GM18505 (cell line): Measurements from ENCODE around the gene SCYGR4.
"Not testable (repeated sequence)": the region's sequence is repeated elsewhere in the genome, so short reads cannot be mapped to it uniquely, and the experiment has no call there.

Experiments
- ATAC-seq: cut with Tn5 transposase; IDR thresholded peaks from one replicate; pipeline ENCODE4 v1.9.1; 2021; ENCODE audit not compliant: unreplicated experiment
- POLR2A ChIP-seq: IDR thresholded peaks from 4 replicates; pipeline ENCODE4 v1.6.1; 2011; ENCODE audit warnings: borderline replicate concordance; ENCODE audit not compliant: insufficient read depth, insufficient read length; ENCODE audit errors: extremely low read depth

Gene SCYGR4

GRCh38 chr2:227617316-227618230, at the start of gene SCYGR4:
Gene SCYGR4, plus strand, starts transcription at chr2:227617498. Its CDS starts 0 bp downstream, at chr2:227617498.
- ATAC-seq: no peak
- TF ChIP-seq POLR2A: no peak

GRCh38 chr2:227568852-227569169, 48.5 kb upstream of the SCYGR4 start:
- TF ChIP-seq POLR2A: no peak
- no peak for ATAC-seq

- ATAC-seq: no peak
- TF ChIP-seq POLR2A: no peak
Measured at GRCh38 chr2:227570615-227571014, 46.7 kb upstream of the SCYGR4 start.

- TF ChIP-seq POLR2A: no peak
- ATAC-seq: no peak
Measured at GRCh38 chr2:227576110-227576509, 41.2 kb upstream of the SCYGR4 start.

- TF ChIP-seq POLR2A: no peak
- no peak for ATAC-seq
Measured at GRCh38 chr2:227576812-227577211, 40.5 kb upstream of the SCYGR4 start.

- no peak for ATAC-seq
- TF ChIP-seq POLR2A: no peak
Measured at GRCh38 chr2:227577555-227577954, 39.7 kb upstream of the SCYGR4 start.

GRCh38 chr2:227578642-227579041, 38.7 kb upstream of the SCYGR4 start:
- no peak for ATAC-seq

DNA sequence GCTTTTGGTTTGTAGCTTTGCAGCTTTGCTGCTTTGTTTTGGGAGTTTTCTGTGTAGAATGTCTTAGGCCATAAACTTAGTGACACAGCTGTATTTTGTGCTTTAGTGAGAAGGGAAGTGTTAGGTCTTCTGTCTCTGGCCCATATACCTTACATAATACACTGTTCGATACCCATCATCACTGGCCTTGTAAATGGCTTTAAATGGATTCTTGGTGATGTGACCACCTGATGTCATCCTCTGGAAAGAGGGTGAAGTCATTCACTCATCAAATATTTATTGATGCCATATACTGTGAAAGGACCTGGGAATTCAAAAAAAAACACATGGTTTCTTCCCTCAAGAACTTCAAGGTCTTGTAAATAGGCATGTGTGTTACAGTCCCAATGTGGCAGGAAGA, 37.5 kb upstream of the SCYGR4 start:
- no peak for TF ChIP-seq POLR2A
- ATAC-seq: no peak

More at GRCh38 chr2:227578642-227579041, 38.7 kb upstream of the SCYGR4 start:
- TF ChIP-seq POLR2A: no peak

DNA sequence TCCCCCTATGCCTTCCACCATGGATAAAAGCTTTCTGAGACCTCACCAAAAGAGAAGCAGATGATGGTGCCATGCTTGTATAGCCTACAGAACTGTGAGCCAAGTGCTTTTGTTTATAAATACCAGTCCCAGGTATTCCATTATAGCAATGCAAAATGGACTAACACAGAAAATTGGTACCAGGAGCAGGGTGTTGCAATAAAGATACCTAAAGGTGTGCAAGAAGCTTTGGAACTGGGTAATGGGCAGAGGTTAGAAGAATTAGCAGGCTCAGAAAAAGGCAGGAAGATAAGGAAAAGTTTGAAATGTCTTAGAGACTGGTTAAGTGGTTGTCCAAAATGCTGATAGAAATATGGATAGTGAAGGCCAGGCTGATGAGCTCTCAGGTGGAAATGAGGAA, 34.9 kb upstream of the SCYGR4 start:
- TF ChIP-seq POLR2A: no peak
- no peak for ATAC-seq

DNA sequence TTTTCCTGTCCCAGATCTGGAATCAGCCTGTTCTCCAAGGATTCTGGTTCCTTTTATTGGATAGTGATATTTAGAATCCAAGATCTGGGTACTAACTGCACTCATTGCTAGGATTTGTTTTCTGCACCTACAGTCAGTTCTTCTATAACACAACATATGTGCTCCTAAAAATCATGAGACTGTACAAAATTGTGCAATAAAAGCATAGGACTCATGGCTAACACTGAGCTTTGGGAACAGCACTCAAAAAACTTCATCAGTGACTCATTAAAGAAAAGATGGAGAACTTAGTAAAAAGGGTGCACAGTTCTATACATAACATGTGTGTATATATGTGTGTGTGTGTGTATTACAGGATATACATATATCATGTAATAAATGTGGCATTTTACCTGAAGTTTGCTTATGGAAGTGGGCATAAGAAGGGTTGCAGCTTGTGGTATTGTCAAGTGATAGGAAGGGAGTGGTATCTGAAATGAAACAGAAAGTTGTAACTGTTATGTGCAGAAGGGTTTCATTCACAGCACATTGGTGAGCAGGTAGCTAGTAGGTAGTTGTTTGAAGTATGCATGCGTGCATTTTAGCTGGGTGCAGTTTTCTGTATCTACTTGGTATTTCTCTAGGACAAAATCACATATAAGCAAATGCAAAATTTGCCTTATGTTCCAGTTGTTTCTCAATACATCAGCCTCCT, 24.5 kb upstream of the SCYGR4 start:
- no peak for TF ChIP-seq POLR2A
- ATAC-seq: peak; percentile 83

GRCh38 chr2:227595797-227596196, 21.5 kb upstream of the SCYGR4 start:
- no peak for TF ChIP-seq POLR2A
- ATAC-seq: no peak

- ATAC-seq: no peak
- TF ChIP-seq POLR2A: no peak
Measured at GRCh38 chr2:227597036-227597435, 20.3 kb upstream of the SCYGR4 start.

GRCh38 chr2:227597998-227598397, 19.3 kb upstream of the SCYGR4 start:
- no peak for TF ChIP-seq POLR2A
- no peak for ATAC-seq

- ATAC-seq: not testable (repeated sequence)
Measured at GRCh38 chr2:227598835-227599503, 18.3 kb upstream of the SCYGR4 start, which contains the start of gene SCYGR2. Gene SCYGR2, plus strand, starts transcription at chr2:227598893. Its CDS starts 0 bp downstream, at chr2:227598893.

DNA sequence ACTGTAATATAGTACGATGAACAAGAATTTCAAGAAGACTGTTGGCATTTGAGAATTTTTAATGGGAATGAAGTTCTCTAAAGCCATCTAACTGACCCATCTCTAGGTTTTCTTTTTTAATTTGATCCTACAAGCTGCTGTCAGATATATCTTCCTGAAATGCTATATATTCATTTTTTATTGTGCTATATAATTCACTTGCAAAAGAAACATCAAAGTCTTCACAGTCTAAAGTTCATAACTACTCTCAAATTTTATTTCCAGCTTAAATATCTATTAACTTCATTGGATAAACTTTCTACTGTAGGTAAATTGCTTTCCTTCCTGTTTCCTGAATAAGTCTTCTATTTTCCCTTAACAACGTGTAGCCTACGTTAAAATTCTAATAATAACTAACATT, 14.9 kb upstream of the SCYGR4 start:
- ATAC-seq: no peak
- no peak for TF ChIP-seq POLR2A
